ENCODE results near the gene DCST2.

DCST2 gene

GRCh38 chr1:155035936-155036335, 2.4 kb upstream of the DCST2 start:
- no peak for DNase-seq (ENCODE audit: low read depth)
- H3K4me3 ChIP-seq (ENCODE audit: low read depth, low read length): no peak overlapping the region
- TF ChIP-seq, protein P1, sequence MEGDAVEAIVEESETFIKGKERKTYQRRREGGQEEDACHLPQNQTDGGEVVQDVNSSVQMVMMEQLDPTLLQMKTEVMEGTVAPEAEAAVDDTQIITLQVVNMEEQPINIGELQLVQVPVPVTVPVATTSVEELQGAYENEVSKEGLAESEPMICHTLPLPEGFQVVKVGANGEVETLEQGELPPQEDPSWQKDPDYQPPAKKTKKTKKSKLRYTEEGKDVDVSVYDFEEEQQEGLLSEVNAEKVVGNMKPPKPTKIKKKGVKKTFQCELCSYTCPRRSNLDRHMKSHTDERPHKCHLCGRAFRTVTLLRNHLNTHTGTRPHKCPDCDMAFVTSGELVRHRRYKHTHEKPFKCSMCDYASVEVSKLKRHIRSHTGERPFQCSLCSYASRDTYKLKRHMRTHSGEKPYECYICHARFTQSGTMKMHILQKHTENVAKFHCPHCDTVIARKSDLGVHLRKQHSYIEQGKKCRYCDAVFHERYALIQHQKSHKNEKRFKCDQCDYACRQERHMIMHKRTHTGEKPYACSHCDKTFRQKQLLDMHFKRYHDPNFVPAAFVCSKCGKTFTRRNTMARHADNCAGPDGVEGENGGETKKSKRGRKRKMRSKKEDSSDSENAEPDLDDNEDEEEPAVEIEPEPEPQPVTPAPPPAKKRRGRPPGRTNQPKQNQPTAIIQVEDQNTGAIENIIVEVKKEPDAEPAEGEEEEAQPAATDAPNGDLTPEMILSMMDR (IDR thresholded peaks at IDR 0.05; ENCODE audit: low read depth, low read length, missing control alignments): no peak

DNA sequence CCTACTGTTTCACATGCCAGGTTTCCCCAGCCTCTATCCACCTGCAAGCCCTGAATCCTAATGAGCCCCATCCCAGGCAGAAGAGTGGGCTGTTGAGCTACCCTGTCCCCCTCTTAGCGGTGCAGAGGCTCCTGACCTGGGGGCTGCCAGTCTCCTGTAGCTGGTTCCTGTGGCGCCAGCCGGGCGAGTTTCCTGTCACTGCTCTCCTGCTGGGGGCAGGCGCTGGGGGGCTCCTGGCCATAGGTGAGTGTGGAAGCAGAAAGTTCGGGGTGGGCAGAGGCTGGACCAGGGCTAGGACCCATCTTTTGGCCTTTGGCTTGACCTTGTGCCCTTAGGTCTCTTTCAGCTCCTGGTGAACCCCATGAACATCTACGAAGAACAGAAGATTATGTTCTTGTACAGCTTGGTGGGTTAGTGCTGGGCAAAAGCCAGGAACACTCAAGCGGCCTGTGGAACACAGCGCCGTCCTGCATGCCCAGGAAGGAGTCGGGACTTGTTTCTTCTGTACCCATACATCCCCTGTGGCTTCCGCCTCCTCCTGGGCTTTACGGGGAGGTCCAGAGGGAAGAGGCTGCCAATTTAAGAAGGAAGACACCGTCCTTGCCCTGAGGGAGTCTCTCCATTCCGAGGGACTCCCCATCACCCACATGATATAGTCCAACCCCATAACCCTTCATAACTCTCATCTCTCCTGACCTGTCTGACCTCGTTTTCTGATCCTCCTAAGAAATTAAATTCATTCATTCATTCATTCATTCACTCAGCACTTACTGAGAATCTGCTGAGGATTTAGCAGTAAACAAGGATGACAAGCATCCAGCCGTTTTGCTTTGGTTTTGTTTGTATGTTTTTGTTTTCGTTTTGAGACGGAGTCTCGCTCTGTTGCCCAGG, 982 bp upstream of the DCST2 start:
- TF ChIP-seq, protein P1 (IDR thresholded peaks at IDR 0.05; ENCODE audit: low read depth, low read length, missing control alignments): no peak
- H3K4me3 ChIP-seq (ENCODE audit: low read depth, low read length): no peak overlapping the region
- DNase-seq (ENCODE audit: low read depth): no peak

DNA sequence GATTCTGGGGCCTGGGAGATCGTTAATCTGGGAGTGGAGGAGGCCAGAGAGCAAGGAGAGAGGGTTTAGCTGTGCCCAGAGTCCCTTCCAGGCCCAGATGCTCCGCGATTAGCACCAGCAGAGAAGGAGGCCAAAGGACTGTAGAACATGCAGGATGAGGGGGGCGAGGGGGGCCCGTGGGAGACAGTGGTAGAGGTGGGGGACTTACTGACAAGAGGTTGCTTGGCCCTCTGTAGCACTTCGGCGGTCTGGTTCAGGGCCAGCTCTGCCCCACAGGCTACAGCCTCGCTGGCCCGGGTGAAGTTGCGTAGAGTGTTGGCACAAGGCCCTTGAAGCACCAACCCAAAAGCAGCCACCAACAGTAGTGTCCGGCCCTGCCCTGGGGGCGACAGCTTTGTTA, 695 bp downstream of the DCST2 start:
- H3K4me3 ChIP-seq (ENCODE audit: low read depth, low read length): no peak overlapping the region
- TF ChIP-seq, protein P1 (IDR thresholded peaks at IDR 0.05; ENCODE audit: low read depth, low read length, missing control alignments): no peak

DNA sequence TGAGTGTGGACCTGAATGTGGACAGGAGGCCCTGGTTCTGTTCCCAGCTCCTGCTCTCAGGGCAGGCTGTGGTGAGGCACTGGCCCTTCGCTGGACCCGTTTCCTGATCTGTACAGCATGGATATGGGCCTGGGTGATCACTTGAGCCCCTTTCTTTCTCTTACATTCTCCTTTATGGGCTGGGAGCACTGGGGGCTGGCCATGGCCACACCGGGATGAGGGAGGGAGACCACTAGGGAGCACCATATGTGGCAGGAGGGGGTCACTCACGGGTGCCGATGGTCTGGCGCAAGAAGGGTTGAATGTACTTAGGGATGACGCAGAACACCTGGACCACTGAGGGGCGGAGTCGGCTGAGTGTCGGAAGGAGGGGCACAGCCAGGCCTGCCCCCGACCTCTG, 2.7 kb downstream of the DCST2 start:
- H3K4me3 ChIP-seq (ENCODE audit: low read depth, low read length): no peak overlapping the region
- TF ChIP-seq, protein P1 (IDR thresholded peaks at IDR 0.05; ENCODE audit: low read depth, low read length, missing control alignments): no peak
- DNase-seq (ENCODE audit: low read depth): no peak

More for the DNA sequence above, 695 bp downstream of the DCST2 start:
- no peak for DNase-seq (ENCODE audit: low read depth)

DNA sequence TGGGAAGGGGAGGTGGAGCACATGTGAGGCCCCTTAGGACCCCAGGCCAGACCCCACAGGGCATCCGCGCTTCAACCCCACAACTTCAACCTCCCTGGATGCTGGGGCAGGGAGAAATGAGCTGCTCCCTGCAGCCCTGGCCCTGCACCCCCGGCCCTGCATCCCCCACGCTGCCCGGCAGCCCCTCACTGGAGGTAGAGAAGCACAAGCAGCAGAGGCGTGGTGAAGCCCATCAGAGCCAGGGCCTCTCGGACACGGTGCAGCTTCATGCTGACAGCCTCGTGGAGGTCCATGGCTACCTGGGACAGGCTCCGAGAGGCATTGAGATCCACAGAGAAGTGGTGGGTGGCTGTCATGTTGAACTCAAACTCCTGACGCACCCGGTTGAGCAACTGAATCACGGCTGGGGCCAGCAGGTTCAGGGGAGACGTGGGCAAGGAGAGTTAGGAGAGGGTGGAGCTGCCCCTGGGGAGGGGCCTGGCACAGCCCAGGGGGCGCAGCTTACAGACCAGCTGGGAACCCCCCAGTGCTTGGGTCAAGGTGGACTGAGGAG, 3.3 kb downstream of the DCST2 start:
- TF ChIP-seq, protein P1 (IDR thresholded peaks at IDR 0.05; ENCODE audit: low read depth, low read length, missing control alignments): no peak
- no peak overlapping the region for H3K4me3 ChIP-seq (ENCODE audit: low read depth, low read length)
- DNase-seq (ENCODE audit: low read depth): no peak

DNA sequence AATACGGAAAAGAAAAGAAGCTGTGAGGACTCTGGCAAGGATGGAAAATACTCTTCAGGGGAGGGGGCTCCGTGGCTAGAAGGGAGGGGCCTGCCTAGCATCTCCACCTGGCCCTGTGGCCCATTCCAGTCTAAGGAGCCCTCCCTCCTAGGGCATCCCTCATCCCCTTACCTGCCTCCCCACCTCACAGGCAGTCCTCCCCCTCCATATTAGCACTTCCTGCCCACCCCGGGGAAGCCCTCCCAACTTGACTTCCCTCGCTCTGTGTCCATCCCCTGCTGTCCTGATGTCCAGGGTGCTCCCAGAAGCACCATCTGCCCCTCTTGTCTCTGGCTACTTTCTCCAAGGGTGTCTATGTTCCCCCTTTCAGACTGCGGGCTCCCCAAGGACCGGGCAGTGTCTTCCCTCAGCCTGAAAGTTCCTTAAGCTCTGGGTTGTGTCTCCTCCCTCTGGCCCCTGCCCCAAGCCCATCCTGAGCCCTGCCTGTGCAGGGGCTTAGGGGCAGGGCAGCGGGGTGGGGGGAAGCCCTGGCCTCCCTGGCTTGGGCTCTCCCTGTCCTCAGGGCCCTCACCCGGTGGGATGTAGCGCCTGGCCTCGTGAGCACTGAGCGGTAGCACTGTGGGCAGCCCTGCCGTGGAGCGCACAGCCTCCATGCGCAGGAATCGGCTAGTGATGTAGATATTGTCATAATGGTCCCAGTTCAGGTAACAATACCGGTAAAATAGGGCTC, 3.9 kb downstream of the DCST2 start:
- TF ChIP-seq, protein P1 (IDR thresholded peaks at IDR 0.05; ENCODE audit: low read depth, low read length, missing control alignments): no peak
- no peak overlapping the region for H3K4me3 ChIP-seq (ENCODE audit: low read depth, low read length)
- DNase-seq (ENCODE audit: low read depth): no peak
